DOHH2 (cell line): ENCODE measurements around the gene NEK5.

Source experiments
- H3F3A ChIP-seq: fragments of 200-600 bp; sonication (generic), shearing (Covaris generic); 2 replicates; pipeline ENCODE4 v1.6.0; 2016; ENCODE audit warnings: antibody characterized with exemption, mild to moderate bottlenecking; ENCODE audit not compliant: control insufficient read depth, insufficient read depth
- H3K27ac ChIP-seq: fragments of 200-600 bp; sonication (generic); 2 replicates; pipeline ENCODE4 v1.5.1; 2014; ENCODE audit warnings: low read depth, mild to moderate bottlenecking, low read length, moderate library complexity
- H3K27me3 ChIP-seq: fragments of 200-600 bp; sonication (generic); 2 replicates; pipeline ENCODE4 v1.6.1; 2014; ENCODE audit warnings: mild to moderate bottlenecking, low read length, mixed read lengths; ENCODE audit not compliant: control insufficient read depth
- H3K36me3 ChIP-seq: fragments of 200-600 bp; sonication (generic); 2 replicates; pipeline ENCODE4 v1.6.1; 2014; ENCODE audit warnings: mild to moderate bottlenecking, low read length, moderate library complexity, mixed read lengths; ENCODE audit not compliant: control insufficient read depth
- H3K4me1 ChIP-seq: fragments of 200-600 bp; sonication (generic); 2 replicates; pipeline ENCODE4 v1.6.1; 2014; ENCODE audit warnings: mild to moderate bottlenecking, low read length, mixed read lengths; ENCODE audit not compliant: control insufficient read depth
- H3K4me2 ChIP-seq: fragments of 200-600 bp; sonication (generic); 2 replicates; pipeline ENCODE4 v1.6.0; 2014; ENCODE audit warnings: mild to moderate bottlenecking, low read length, moderate library complexity
- H3K4me3 ChIP-seq: fragments of 200-600 bp; sonication (generic); 2 replicates; pipeline ENCODE4 v1.5.1; 2014; ENCODE audit warnings: mild to moderate bottlenecking, low read length, mixed read lengths
- H3K79me2 ChIP-seq: fragments of 200-600 bp; sonication (generic); 2 replicates; pipeline ENCODE4 v1.6.1; 2014; ENCODE audit warnings: mild to moderate bottlenecking, low read length, mixed read lengths; ENCODE audit not compliant: control insufficient read depth
- H3K9me2 ChIP-seq: fragments of 200-600 bp; sonication (generic); replicated peaks from 2 replicates; pipeline ENCODE4 v1.6.1; 2014; ENCODE audit warnings: mild to moderate bottlenecking, low read length, mixed read lengths; ENCODE audit not compliant: control insufficient read depth
- H3K9me3 ChIP-seq: fragments of 200-600 bp; sonication (generic); 2 replicates; pipeline ENCODE4 v1.6.1; 2014; ENCODE audit warnings: antibody characterized with exemption, low read length, mixed read lengths; ENCODE audit not compliant: control insufficient read depth, insufficient read depth
- H4K20me1 ChIP-seq: fragments of 200-600 bp; sonication (generic); 2 replicates; pipeline ENCODE4 v1.6.0; 2014; ENCODE audit warnings: low read depth, mild to moderate bottlenecking, antibody characterized with exemption, low read length, moderate library complexity; ENCODE audit not compliant: control insufficient read depth, insufficient read depth
- EZH2phosphoT487 ChIP-seq: fragments of 200-600 bp; sonication (generic); IDR thresholded peaks from 2 replicates; pipeline ENCODE4 v1.6.1; 2017; ENCODE audit warnings: borderline replicate concordance, mild to moderate bottlenecking, antibody characterized with exemption, low read length, moderate library complexity, mixed read lengths
- TF ChIP-seq, protein P1 (sequence below): fragments of 200-600 bp; sonication (generic); IDR thresholded peaks from one replicate; pipeline ENCODE4 v1.5.1; 2014; ENCODE audit warnings: antibody characterized with exemption, mild to moderate bottlenecking, low read depth, low read length; ENCODE audit not compliant: poor library complexity, severe bottlenecking

NEK5 gene

DNA sequence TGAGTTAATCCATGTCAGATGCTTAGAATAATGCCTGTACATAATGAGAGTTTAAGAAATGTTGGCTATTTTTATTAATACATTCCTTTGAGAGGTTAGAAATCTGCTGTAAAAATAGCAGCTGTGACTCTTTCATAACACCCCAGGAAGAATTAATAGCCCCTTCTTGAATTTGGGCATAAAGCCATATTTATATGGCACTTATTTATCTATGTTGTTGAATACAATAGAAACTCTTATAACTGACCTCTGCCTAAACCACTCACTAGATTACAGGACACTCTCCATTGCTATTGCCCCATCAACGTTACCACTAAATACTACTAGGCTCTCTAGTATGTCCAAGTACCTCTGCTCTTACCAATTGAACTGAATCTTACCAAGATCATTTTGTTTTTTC lies 16.3 kb downstream of the NEK5 start:
- H3K27me3 ChIP-seq: peaks cover 28% of the 10 kb centered on the region
- no peaks in the 10 kb centered on the region for H3K79me2 ChIP-seq
- no peak overlapping the region for H3K4me3 ChIP-seq
- no peaks in the 10 kb centered on the region for H3F3A ChIP-seq
- H4K20me1 ChIP-seq: no peaks in the 10 kb centered on the region
- H3K36me3 ChIP-seq: no peaks in the 10 kb centered on the region
- no peak for TF ChIP-seq EZH2phosphoT487
- TF ChIP-seq, protein P1, sequence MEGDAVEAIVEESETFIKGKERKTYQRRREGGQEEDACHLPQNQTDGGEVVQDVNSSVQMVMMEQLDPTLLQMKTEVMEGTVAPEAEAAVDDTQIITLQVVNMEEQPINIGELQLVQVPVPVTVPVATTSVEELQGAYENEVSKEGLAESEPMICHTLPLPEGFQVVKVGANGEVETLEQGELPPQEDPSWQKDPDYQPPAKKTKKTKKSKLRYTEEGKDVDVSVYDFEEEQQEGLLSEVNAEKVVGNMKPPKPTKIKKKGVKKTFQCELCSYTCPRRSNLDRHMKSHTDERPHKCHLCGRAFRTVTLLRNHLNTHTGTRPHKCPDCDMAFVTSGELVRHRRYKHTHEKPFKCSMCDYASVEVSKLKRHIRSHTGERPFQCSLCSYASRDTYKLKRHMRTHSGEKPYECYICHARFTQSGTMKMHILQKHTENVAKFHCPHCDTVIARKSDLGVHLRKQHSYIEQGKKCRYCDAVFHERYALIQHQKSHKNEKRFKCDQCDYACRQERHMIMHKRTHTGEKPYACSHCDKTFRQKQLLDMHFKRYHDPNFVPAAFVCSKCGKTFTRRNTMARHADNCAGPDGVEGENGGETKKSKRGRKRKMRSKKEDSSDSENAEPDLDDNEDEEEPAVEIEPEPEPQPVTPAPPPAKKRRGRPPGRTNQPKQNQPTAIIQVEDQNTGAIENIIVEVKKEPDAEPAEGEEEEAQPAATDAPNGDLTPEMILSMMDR: no peak
- no peak overlapping the region for H3K4me2 ChIP-seq
- H3K27ac ChIP-seq: no peak overlapping the region
- no peaks in the 10 kb centered on the region for H3K4me1 ChIP-seq
- no peaks in the 10 kb centered on the region for H3K9me3 ChIP-seq
- no peaks in the 10 kb centered on the region for H3K9me2 ChIP-seq

DNA sequence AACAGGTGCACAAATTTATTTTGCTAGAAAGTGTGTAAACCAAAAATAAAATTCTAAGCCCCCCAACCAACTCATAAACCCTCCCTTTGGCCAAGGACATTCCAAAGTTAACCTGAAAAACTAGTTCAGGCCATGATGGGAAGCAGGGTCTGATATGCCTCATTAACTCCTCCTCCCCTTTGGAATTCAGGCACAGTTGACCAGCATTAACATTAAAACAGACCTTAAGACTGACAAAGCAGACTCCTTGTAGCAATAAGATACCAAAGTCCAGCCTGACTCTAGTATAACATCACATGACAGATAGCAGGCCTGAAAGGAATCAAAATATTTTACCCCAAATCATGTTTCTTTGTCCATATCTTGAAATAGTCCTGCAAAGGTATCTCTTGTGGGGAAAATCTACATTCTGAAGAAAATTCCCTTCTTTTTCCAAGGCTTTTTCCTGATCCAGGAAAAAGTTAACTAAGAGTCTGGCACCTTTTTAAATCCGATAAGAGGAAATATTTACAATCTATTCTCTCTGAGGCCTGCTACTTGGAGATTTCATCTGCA lies 19.7 kb downstream of the NEK5 start:
- H3K27me3 ChIP-seq: peaks cover 24% of the 10 kb centered on the region
- no peak overlapping the region for H3K4me2 ChIP-seq
- no peak for TF ChIP-seq EZH2phosphoT487
- TF ChIP-seq, protein P1: no peak
- H3K4me1 ChIP-seq: no peaks in the 10 kb centered on the region
- no peak overlapping the region for H3K4me3 ChIP-seq
- no peaks in the 10 kb centered on the region for H3K9me2 ChIP-seq
- H3K9me3 ChIP-seq: no peaks in the 10 kb centered on the region
- no peaks in the 10 kb centered on the region for H3K79me2 ChIP-seq
- H4K20me1 ChIP-seq: no peaks in the 10 kb centered on the region
- no peak overlapping the region for H3K27ac ChIP-seq
- H3F3A ChIP-seq: no peaks in the 10 kb centered on the region
- no peaks in the 10 kb centered on the region for H3K36me3 ChIP-seq

DNA sequence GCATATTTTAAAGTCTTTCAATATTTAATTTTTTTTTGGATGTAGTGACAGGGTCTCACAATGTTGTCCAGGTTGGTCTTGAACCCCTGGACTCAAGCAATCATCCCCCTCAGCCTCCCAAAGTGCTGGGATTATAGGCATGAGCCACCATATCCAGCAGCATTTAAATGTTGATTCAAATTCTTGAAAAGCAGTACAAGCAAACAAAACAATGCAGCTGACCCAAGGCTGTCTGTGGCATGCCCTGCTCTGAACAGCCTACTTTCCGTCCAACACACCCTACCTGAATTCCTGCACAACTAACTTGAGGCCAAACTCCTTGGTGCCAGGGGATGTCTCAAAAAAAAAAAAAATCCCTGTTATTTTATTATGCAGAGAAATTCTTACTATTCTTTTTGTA lies 23.0 kb downstream of the NEK5 start:
- Histone ChIP-seq H3K79me2 (no peaks in the 10 kb centered on the region), H3F3A (no peaks in the 10 kb centered on the region), H3K27ac (no peak overlapping the region), H4K20me1 (no peaks in the 10 kb centered on the region), H3K36me3 (no peaks in the 10 kb centered on the region), H3K9me3 (no peaks in the 10 kb centered on the region), H3K9me2 (no peaks in the 10 kb centered on the region), H3K4me2 (no peak overlapping the region), H3K4me3 (no peak overlapping the region), H3K27me3 (peaks cover 9% of the 10 kb centered on the region; the same call in 1 of the 2 replicates), H3K4me1 (no peaks in the 10 kb centered on the region)
- TF ChIP-seq, protein P1: no peak
- TF ChIP-seq EZH2phosphoT487: no peak
